Ectodermal cell (in vitro differentiated cells): ENCODE measurements around the gene ZNF654.
"Not testable (repeated sequence)": the region's sequence is repeated elsewhere in the genome, so short reads cannot be mapped to it uniquely, and the experiment has no call there.

ENCODE experiments used
- H3K27ac ChIP-seq: 2 replicates; pipeline ENCODE4 v1.7.0; 2013; ENCODE audit warnings: mild to moderate bottlenecking, low read depth, low read length; ENCODE audit not compliant: insufficient read depth, poor library complexity, severe bottlenecking
- H3K27me3 ChIP-seq: 2 replicates; pipeline ENCODE4 v1.7.0; 2013; ENCODE audit warnings: mild to moderate bottlenecking, low read length; ENCODE audit not compliant: insufficient read depth, control insufficient read depth, poor library complexity, severe bottlenecking
- H3K36me3 ChIP-seq: one replicate; pipeline ENCODE4 v1.7.0; 2013; ENCODE audit warnings: low read length; ENCODE audit not compliant: control insufficient read depth, insufficient read depth
- H3K4me1 ChIP-seq: one replicate; pipeline ENCODE4 v1.7.0; 2013; ENCODE audit warnings: low read length; ENCODE audit not compliant: control insufficient read depth, insufficient read depth
- H3K4me3 ChIP-seq: 2 replicates; pipeline ENCODE4 v1.7.0; 2013; ENCODE audit warnings: low read depth, low read length, control low read depth; ENCODE audit not compliant: insufficient read depth
- H3K9me3 ChIP-seq: 2 replicates; pipeline ENCODE4 v1.7.0; 2013; ENCODE audit warnings: mild to moderate bottlenecking, low read length, moderate library complexity; ENCODE audit not compliant: control insufficient read depth
- whole genome bisulfite sequencing, 2 experiments: methylation state at CpG; one replicate each; pipeline ENCODE4 v1.1.7; 2013; ENCODE audit warnings: missing lambda C conversion rate in 2 of 2; 5-methylcytosine and 5-hydroxymethylcytosine counted together

The ZNF654 gene

DNA sequence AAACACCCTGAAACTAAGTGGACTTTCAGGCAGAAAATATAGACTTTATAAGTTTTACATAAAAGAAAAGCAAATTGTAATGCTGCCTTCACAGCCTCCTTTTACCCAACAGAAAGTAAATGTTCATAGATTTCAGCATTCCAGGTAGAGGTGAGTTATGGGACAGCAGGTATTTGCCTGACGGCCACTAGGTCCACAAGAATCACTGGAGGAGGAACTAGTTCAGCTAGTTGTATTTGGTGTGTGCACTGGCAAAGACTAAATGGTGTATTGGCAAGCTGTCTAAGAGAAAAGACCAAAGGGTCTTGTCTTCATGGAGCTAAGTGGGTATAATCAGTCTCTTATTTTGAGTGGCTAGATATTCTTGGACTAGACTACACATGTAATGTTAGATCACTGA, 34.2 kb downstream of the ZNF654 start:
- Histone ChIP-seq H3K9me3 (peaks cover 3% of the 10 kb centered on the region), H3K27me3 (no peaks in the 10 kb centered on the region), H3K4me1 (no peaks in the 10 kb centered on the region), H3K4me3 (no peak overlapping the region), H3K27ac (no peak overlapping the region), H3K36me3 (peaks cover 6% of the 10 kb centered on the region)
- WGBS, 2 experiments, result 92 to 93% methylated on average over 1 of the region's 1 CpG

DNA sequence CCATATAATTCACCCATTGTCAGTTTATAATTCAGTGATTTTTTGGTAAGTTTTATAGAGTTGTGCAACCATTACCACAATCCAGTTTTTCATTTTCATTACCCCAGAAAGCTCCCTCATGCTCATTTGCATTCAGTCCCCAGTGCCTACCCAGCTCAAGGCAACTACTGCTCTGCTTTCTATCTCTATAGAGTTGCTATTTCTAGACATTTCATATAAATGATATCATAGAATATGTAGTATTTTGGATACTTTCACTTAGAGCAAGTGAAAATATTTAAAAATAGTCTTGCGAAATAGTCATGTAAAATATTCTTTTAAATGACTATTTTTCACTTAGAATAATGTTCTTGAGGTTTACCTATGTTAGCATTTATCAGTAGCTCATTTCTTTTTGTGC, 42.1 kb downstream of the ZNF654 start:
- Histone ChIP-seq H3K4me3 (no peak overlapping the region), H3K9me3 (no peaks in the 10 kb centered on the region), H3K27me3 (no peaks in the 10 kb centered on the region), H3K36me3 (no peaks in the 10 kb centered on the region), H3K4me1 (no peaks in the 10 kb centered on the region), H3K27ac (no peak overlapping the region)
- no CpG with 5 or more reads among the region's 1 CpG for WGBS, 2 experiments

DNA sequence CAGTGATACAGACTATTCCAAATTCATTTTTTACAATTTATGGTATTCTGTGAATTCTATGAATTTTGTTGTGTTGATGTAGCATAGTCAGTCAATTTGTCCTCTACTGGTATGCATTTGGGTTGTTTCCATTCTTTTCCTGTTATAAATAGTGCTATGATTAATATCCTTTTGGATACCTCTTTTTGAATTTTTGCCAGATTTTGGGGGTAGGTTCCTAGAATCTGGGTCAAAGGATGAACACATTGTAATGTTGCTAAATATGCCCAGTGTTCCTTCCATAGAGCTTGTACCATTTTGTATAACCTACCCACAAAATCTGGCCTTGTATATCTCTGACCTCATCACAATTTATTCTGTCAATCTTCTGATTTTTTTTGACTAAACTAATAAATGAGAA, 46.3 kb downstream of the ZNF654 start:
- no peaks in the 10 kb centered on the region for H3K9me3 ChIP-seq
- no peaks in the 10 kb centered on the region for H3K27me3 ChIP-seq
- H3K36me3 ChIP-seq, result no peaks in the 10 kb centered on the region
- H3K27ac ChIP-seq, result no peak overlapping the region
- H3K4me3 ChIP-seq, result no peak overlapping the region
- no peaks in the 10 kb centered on the region for H3K4me1 ChIP-seq

DNA sequence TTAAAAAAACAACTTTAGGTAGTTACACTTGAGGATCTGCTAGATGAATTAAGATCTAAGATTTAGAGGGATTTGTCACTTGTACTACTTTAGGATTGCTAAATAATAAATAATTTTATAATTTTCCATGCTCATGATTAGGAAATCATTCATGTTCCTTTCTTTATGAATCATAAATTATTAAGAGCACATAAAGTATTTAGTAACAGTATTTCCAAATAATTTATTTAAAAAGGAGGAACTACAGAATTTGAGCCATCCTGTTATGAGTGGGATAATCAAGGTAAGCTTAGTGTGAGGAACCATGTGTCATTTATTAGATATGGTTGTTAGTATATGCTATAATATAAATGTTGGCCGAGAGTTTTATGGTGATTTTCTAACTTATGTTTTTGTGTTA, 53.2 kb downstream of the ZNF654 start:
- no peaks in the 10 kb centered on the region for H3K27me3 ChIP-seq
- no peaks in the 10 kb centered on the region for H3K36me3 ChIP-seq
- no peaks in the 10 kb centered on the region for H3K4me1 ChIP-seq
- no peak overlapping the region for H3K4me3 ChIP-seq
- no peaks in the 10 kb centered on the region for H3K9me3 ChIP-seq
- H3K27ac ChIP-seq, result no peak overlapping the region
- WGBS, 2 experiments, result 92 to 100% methylated on average over 1 of the region's 1 CpG

- WGBS, 2 experiments, result 61 to 89% methylated on average over 1 to 2 of the region's 5 CpGs
- Histone ChIP-seq H3K27ac (no peak overlapping the region), H3K27me3 (no peaks in the 10 kb centered on the region)
Observed at GRCh38 chr3:88113311-88114162, 54.5 kb downstream of the ZNF654 start.

DNA sequence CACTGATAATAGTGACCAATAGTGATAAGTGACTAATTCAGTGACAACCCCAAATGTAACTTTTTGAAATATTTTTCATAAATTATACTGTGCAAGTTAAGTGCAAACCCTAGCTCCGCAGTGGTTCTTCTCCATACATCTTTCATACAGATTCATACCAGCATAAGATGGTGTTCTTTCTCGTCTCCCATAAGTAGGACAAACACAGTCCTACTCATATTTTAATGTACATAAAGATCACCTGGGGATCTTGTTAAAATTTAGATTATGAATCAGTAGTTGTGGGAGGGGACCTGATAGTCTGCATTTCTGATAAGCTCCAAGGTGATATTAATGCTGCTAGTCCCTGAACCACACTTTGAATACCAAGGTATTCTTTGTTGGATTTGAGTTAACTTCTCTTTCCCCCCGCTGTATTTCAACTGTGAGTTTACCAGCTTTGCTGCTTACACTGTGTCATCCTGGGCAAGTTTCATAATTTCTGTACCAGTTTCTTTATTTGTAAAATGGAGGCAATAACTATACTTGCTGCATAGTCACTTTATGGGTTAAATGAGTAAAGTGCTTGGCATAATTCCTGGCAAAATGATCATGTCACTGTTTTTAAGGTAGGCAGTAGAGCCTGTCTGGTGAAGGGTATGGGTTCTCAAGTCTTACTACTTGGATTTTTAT, 56.0 kb downstream of the ZNF654 start:
- no peaks in the 10 kb centered on the region for H3K9me3 ChIP-seq
- H3K27me3 ChIP-seq, result no peaks in the 10 kb centered on the region
- WGBS, 2 experiments, result 90 to 93% methylated on average over 2 to 3 of the region's 3 CpGs

More at GRCh38 chr3:88113311-88114162, 54.5 kb downstream of the ZNF654 start:
- Histone ChIP-seq H3K36me3 (no peaks in the 10 kb centered on the region), H3K9me3 (no peaks in the 10 kb centered on the region), H3K4me1 (no peaks in the 10 kb centered on the region), H3K4me3 (no peak overlapping the region)

GRCh38 chr3:88117683-88118082, 58.6 kb downstream of the ZNF654 start:
- Histone ChIP-seq H3K9me3 (no peaks in the 10 kb centered on the region), H3K4me1 (no peaks in the 10 kb centered on the region), H3K36me3 (no peaks in the 10 kb centered on the region), H3K27me3 (no peaks in the 10 kb centered on the region), H3K27ac (no peak overlapping the region), H3K4me3 (no peak overlapping the region)
- 0% methylated on average over 1 of the region's 1 CpG for WGBS, 2 experiments

More for the DNA sequence above, 56.0 kb downstream of the ZNF654 start:
- no peak overlapping the region for H3K4me3 ChIP-seq
- no peaks in the 10 kb centered on the region for H3K36me3 ChIP-seq
- no peaks in the 10 kb centered on the region for H3K4me1 ChIP-seq
- H3K27ac ChIP-seq, result no peak overlapping the region

GRCh38 chr3:88118603-88119002, 59.5 kb downstream of the ZNF654 start:
- not testable (repeated sequence) for H3K9me3 ChIP-seq, H3K36me3 ChIP-seq, H3K27me3 ChIP-seq, H3K27ac ChIP-seq, H3K4me1 ChIP-seq, H3K4me3 ChIP-seq
- 82 to 83% methylated on average over 1 of the region's 2 CpGs for WGBS, 2 experiments

DNA sequence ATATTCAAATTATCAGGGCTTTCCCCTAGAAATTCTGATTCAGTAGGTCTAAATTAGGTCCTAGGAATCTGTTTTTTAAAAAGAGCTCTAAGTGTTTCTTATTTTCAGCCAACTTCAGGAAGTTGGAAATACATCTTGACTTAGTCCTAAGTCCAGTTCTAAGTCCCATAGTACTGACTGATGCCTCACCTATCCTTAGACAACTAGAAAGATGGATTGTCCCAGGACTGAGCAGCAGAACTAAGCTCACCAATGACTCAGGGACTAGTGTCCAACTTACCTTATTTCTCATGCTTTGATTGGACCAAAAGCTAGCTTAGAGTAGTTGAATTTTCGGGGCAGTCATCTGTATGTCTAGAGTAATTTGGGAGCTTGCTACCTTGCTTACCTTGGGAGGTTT, 64.5 kb downstream of the ZNF654 start:
- no peaks in the 10 kb centered on the region for H3K36me3 ChIP-seq
- H3K27me3 ChIP-seq, result no peaks in the 10 kb centered on the region
- no peak overlapping the region for H3K4me3 ChIP-seq
- H3K4me1 ChIP-seq, result no peaks in the 10 kb centered on the region
- H3K27ac ChIP-seq, result no peak overlapping the region
- H3K9me3 ChIP-seq, result no peaks in the 10 kb centered on the region
- 88 to 100% methylated on average over 1 of the region's 1 CpG for WGBS, 2 experiments

- 100% methylated on average over 1 of the region's 1 CpG for WGBS, 2 experiments
- Histone ChIP-seq H3K27me3 (no peaks in the 10 kb centered on the region), H3K27ac (no peak overlapping the region), H3K4me1 (no peaks in the 10 kb centered on the region), H3K4me3 (no peak overlapping the region), H3K36me3 (no peaks in the 10 kb centered on the region), H3K9me3 (no peaks in the 10 kb centered on the region)
Observed at GRCh38 chr3:88131695-88132094, 72.6 kb downstream of the ZNF654 start.
